Placental pericyte (primary cell): ENCODE data around the gene PCDHA6. TPM values are rescaled to one million over a fixed set of nuclear protein-coding genes. Genes with fewer than 3 reads are reported as not detected.

Source experiments
- total RNA-seq: library from RNA; depleted of rRNA; stranded (reverse); fragments of >200 nt; gene quantifications from 2 replicates; pipeline ENCODE4 v1.2.3, GENCODE V29; 2012

PCDHA6 gene
- total RNA-seq: 0.14 and 0.44 TPM in 2 replicates

DNA sequence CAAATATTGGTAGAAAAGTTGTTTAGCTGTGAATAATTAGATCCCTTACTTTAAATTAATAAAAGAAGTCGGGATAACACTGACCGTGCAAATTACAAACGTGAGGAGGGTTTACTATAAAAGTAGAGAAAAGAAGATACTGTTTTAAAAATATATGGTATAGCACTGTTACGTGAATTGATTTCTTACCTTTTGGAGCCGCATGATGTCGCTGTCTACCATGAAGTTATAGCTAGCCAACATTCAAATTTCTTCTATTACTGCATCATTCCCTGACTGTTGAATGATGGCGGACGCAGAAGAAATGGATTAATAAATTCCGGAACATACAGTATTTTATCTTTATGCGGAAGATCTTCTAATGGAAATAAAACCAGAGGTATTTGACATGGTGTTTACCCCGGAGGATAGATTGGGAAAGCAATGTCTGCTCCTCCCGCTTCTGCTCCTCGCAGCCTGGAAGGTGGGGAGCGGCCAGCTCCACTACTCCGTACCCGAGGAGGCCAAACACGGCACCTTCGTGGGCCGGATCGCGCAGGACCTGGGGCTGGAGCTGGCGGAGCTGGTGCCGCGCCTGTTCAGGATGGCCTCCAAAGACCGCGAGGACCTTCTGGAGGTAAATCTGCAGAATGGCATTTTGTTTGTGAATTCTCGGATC is at the start of gene PCDHA6:
Gene PCDHA6, plus strand, starts transcription at position 257 of the 658 bp plus-strand sequence. Its CDS starts 132 bp downstream, at position 389.

GRCh38 chr5:140785905-140786686 is 41.7 kb upstream of the PCDHA6 start, which contains the start of gene PCDHA1:
PCDHA1 (plus strand) TSS chr5:140786140.

GRCh38 chr5:140794595-140795258 is 33.0 kb upstream of the PCDHA6 start, which contains the start of gene PCDHA2:
PCDHA2 (plus strand) TSS chr5:140794852.

DNA sequence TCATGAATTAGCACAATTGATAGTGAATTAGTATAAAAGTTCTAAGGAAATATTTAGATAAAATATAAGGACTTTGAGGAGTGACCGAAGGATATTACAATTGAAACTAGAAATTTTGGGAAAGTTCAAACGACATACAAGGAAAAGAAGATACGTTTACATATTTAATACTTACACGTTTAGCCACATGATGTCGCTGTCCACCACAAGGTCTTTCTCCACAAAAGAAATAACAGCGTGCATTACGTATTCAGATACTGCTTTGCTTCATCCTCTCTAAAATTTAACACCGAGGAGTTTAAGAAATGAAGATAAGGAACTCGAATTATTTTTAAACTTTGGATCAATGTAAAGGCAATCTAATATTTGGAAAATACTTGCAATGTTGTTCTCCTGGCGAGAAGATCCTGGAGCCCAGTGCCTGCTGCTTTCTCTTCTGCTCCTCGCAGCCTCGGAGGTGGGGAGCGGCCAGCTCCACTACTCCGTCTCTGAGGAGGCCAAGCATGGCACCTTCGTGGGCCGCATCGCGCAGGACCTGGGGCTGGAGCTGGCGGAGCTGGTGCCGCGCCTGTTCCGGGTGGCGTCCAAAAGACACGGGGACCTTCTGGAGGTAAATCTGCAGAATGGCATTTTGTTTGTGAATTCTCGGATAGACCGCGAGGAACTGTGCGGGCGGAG is 26.8 kb upstream of the PCDHA6 start, which contains the start of gene PCDHA3:
Gene PCDHA3, plus strand, starts transcription at position 242 of the 678 bp plus-strand sequence.

DNA sequence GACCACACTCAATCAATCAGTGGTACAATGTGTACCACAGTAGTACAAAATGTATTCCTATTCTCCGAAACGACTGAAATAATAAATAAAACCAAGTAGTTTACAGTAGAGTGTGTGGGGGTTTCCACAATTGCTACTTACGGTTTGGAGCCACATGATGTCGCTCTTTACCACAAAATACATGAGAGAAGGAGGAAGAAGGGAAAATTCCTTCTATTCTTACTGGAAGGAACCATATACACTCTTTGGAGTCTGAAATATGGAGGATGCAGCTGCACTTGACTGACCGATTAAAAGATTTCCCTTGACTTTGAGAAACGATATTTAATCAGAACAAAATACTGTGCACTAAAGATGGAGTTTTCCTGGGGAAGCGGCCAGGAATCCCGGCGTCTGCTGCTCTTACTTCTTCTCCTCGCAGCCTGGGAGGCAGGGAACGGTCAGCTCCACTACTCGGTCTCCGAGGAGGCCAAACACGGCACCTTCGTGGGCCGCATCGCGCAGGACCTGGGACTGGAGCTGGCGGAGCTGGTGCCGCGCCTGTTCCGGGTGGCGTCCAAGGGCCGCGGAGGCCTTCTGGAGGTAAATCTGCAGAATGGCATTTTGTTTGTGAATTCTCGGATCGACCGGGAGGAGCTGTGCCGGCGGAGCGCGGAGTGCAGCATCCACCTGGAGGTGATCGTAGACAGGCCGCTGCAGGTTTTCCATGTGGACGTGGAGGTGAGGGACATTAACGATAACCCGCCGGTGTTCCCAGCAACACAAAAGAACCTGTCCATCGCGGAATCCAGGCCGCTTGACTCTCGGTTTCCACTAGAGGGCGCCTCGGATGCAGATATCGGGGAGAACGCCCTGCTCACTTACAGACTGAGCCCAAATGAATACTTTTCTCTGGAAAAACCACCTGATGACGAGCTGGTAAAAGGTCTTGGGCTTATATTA is 20.7 kb upstream of the PCDHA6 start, which contains the start of gene PCDHA4:
Gene PCDHA4, plus strand, starts transcription at position 235 of the 942 bp plus-strand sequence.

GRCh38 chr5:140821375-140822280 is 6.1 kb upstream of the PCDHA6 start, which contains the start of gene PCDHA5:
PCDHA5 (plus strand) TSS chr5:140821613.

GRCh38 chr5:140833993-140834392 is 6.2 kb downstream of the PCDHA6 start, which contains the start of gene PCDHA7:
PCDHA7 (plus strand) TSS chr5:140834269; CDS start chr5:140834384, 115 bp downstream.

GRCh38 chr5:140840978-140841962 is 13.5 kb downstream of the PCDHA6 start, which contains the start of gene PCDHA8:
PCDHA8 (plus strand) TSS chr5:140841187; CDS start chr5:140841322, 135 bp downstream.

DNA sequence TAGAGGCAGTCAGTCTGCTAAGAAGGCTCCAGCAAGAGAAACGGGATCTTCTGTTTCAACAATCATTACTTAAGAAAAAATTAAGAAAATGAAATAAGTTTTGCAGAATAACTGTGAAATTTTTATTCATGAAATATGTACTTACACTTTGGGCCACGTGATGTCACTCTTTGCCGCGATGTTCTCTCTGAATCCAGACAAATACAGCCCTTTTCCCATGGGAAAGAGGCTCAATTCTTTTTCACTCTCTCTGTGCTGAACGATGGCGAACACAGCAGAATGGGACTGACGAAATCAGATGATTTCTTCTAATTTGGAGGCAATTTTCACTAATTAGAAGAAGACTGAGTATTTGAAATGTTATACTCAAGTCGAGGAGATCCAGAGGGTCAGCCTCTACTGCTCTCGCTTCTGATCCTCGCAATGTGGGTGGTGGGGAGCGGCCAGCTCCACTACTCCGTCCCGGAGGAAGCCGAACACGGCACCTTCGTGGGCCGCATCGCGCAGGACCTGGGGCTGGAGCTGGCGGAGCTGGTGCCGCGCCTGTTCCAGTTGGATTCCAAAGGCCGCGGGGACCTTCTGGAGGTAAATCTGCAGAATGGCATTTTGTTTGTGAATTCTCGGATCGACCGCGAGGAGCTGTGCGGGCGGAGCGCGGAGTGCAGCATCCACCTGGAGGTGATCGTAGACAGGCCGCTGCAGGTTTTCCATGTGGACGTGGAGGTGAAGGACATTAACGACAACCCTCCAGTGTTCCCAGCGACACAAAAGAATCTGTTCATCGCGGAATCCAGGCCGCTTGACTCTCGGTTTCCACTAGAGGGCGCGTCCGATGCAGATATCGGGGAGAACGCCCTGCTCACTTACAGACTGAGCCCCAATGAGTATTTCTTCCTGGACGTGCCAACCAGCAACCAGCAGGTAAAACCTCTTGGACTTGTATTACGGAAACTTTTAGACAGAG is 20.7 kb downstream of the PCDHA6 start, which contains the start of gene PCDHA9:
Gene PCDHA9, plus strand, starts transcription at position 244 of the 964 bp plus-strand sequence. Its CDS starts 114 bp downstream, at position 358.

DNA sequence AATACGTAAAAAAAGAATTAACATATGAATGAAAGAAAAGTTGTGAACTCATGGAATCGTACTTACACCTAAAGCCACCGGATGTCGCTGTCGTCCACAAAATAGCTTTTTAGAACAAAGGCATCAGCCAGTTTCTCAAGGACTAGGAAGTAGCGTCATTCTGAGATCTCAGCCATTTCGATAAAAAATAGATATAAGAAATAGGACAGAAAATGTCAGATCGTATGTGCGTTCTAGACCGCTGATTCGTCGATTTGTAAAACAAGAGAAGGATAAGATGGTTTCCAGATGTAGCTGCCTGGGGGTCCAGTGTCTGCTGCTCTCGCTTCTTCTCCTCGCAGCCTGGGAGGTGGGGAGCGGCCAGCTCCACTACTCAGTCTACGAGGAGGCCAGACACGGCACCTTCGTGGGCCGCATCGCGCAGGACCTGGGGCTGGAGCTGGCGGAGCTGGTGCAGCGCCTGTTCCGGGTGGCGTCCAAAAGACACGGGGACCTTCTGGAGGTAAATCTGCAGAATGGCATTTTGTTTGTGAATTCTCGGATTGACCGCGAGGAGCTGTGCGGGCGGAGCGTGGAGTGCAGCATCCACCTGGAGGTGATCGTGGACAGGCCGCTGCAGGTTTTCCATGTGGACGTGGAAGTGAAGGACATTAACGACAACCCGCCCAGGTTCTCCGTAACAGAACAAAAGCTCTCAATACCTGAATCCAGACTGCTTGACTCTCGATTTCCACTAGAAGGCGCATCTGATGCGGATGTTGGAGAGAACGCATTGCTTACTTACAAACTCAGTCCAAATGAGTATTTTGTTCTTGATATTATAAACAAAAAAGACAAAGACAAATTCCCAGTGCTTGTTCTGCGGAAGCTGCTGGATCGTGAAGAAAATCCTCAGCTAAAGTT is 28.3 kb downstream of the PCDHA6 start, which contains the start of gene PCDHA10:
Gene PCDHA10, plus strand, starts transcription at position 126 of the 903 bp plus-strand sequence. Its CDS starts 152 bp downstream, at position 278.

DNA sequence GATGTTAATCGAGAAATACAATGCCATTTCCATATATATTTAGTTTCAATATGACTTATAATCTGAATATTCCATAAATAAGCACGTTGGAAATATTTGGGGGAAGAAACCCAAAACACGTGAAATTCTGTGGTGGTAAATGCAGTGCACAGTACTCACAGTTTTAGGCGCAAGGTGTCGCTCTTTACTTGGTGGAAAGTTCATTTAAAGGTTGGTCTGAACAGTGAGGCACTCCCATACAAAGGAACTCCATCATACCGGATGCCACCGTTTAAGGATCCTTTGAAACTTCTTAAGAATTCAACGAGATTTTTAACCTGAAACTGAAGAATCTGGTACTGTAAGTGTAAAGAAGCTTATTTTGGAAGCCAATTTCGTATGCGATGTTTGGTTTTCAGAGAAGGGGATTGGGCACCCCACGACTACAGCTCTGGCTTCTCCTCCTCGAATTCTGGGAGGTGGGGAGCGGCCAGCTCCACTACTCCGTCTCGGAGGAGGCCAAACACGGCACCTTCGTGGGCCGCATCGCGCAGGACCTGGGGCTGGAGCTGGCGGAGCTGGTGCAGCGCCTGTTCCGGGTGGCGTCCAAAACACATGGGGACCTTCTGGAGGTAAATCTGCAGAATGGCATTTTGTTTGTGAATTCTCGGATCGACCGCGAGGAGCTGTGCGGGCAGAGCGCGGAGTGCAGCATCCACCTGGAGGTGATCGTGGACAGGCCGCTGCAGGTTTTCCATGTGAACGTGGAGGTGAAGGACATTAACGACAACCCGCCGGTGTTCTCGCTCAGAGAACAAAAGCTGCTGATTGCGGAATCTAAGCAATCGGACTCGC is 41.2 kb downstream of the PCDHA6 start, which contains the start of gene PCDHA11:
Gene PCDHA11, plus strand, starts transcription at position 237 of the 834 bp plus-strand sequence. Its CDS starts 147 bp downstream, at position 384.

GRCh38 chr5:140875085-140876065 is 47.6 kb downstream of the PCDHA6 start, which contains the start of gene PCDHA12:
PCDHA12 (plus strand) TSS chr5:140875308; CDS start chr5:140875473, 165 bp downstream.

